WI38 (cell line): ENCODE measurements around the gene ARHGAP24.

Source experiments
- H3K4me3 ChIP-seq: 2 replicates; pipeline ENCODE4 v1.5.1; 2011; ENCODE audit warnings: low read depth, mild to moderate bottlenecking, control low read depth, low read length
- CTCF ChIP-seq: IDR thresholded peaks from 2 replicates; pipeline ENCODE4 v1.5.1; 2012; ENCODE audit warnings: low read depth, mild to moderate bottlenecking, control low read depth, low read length

The ARHGAP24 gene

GRCh38 chr4:85726555-85726954 is 251.6 kb downstream of the ARHGAP24 start:
- TF ChIP-seq CTCF: no peak
- H3K4me3 ChIP-seq: no peak overlapping the region

GRCh38 chr4:85728464-85728863 is 253.5 kb downstream of the ARHGAP24 start:
- H3K4me3 ChIP-seq: no peak overlapping the region
- TF ChIP-seq CTCF: no peak

DNA sequence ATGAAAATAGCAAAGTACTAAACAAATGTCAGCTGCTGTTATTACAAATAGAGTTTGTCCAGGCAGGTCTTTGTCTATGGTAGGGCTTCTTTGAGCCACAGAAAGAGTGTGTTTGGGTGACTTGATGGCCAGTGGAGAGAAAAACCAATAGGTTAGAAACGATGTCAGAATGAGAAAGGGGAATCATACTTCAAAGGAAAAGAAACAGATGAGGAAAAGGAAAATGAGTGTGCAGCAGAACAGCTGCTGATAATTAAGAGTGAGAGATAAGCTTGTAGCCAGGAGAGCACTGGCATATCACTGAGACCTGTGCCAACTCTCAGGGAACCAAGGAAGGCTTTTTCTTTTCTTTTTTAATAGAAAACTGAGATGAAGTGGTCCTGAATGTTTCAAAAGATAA is 257.2 kb downstream of the ARHGAP24 start:
- TF ChIP-seq CTCF: no peak
- no peak overlapping the region for H3K4me3 ChIP-seq

GRCh38 chr4:85733798-85734197 is 258.8 kb downstream of the ARHGAP24 start:
- TF ChIP-seq CTCF: no peak
- no peak overlapping the region for H3K4me3 ChIP-seq

DNA sequence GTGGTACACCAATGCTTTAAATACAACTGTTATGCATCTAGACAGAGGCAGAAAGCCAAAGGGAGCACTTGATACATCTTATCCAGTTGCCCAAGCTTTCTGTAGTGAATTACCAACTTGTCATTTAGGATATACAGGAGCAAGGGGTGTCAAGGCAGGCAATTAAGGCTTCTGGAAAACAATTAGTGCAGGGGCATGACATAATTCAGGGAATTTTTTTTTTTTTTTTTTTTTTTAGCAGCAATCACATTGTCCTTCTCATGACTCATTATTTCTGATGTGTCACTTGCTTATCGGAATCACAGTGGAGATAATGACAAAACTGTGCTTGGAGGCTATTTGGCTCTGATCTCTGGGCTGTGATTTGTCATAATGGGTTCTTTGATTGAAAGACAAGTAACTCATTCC is 259.5 kb downstream of the ARHGAP24 start:
- no peak for TF ChIP-seq CTCF
- no peak overlapping the region for H3K4me3 ChIP-seq

- TF ChIP-seq CTCF: no peak
- no peak overlapping the region for H3K4me3 ChIP-seq
Measured at GRCh38 chr4:85736571-85736970, 261.6 kb downstream of the ARHGAP24 start.

- H3K4me3 ChIP-seq: no peak overlapping the region
- TF ChIP-seq CTCF: no peak
Measured at GRCh38 chr4:85737254-85737653, 262.3 kb downstream of the ARHGAP24 start.
